GM11168 (cell line): ENCODE measurements around the gene FAM50A.

Experiments used
- in situ Hi-C: fragments of 300-500 bp; cut with MboI; formaldehyde crosslinking; loops from one replicate; pipeline ENCODE4 v1.12.0; 2022; ENCODE audit warnings: low sequenced_read_pairs; ENCODE audit not compliant: unreplicated experiment

The FAM50A gene

GRCh38 chrX:154411981-154412340 is 32.0 kb upstream of the FAM50A start:
- in situ Hi-C loops = no loop called here

- in situ Hi-C loops = no loop called here
These were observed 31.5 kb upstream of the FAM50A start for GRCh38 chrX:154412468-154412867.

GRCh38 chrX:154413142-154413541 is 30.8 kb upstream of the FAM50A start:
- in situ Hi-C loops = no loop called here

- in situ Hi-C loops = no loop called here
These were observed 26.8 kb upstream of the FAM50A start for GRCh38 chrX:154417157-154417556.

GRCh38 chrX:154419189-154419588 is 24.8 kb upstream of the FAM50A start:
- in situ Hi-C loops = no loop called here

- in situ Hi-C loops = no loop called here
These were observed 24.1 kb upstream of the FAM50A start for GRCh38 chrX:154419688-154420401.

- in situ Hi-C loops = no loop called here
These were observed 23.6 kb upstream of the FAM50A start for GRCh38 chrX:154420402-154420756.

- in situ Hi-C loops = loop anchor here (25.0 kb wide), 1 partner anchor 110 kb away; the partner anchor contains the start of genes G6PD and IKBKG
These were observed 16.8 kb upstream of the FAM50A start for GRCh38 chrX:154426916-154427770.

GRCh38 chrX:154428176-154429171 is 15.5 kb upstream of the FAM50A start, which contains the start of gene ATP6AP1:
TSS of gene ATP6AP1 (plus strand) at chrX:154428677. CDS start at chrX:154428693, 16 bp downstream.
- in situ Hi-C loops = loop anchor here (25.0 kb wide), 1 partner anchor 109 kb away; the partner anchor contains the start of genes G6PD and IKBKG

GRCh38 chrX:154429711-154430110 is 14.2 kb upstream of the FAM50A start:
- in situ Hi-C loops = loop anchor here (25.0 kb wide), 1 partner anchor 108 kb away; the partner anchor contains the start of genes G6PD and IKBKG

- in situ Hi-C loops = loop anchor here (25.0 kb wide), 1 partner anchor 107 kb away; the partner anchor contains the start of genes G6PD and IKBKG
These were observed 13.5 kb upstream of the FAM50A start for GRCh38 chrX:154430479-154430878.

- in situ Hi-C loops = loop anchor here (25.0 kb wide), 1 partner anchor 106 kb away; the partner anchor contains the start of genes G6PD and IKBKG
These were observed 13.0 kb upstream of the FAM50A start for GRCh38 chrX:154430916-154431315.

GRCh38 chrX:154431341-154431740 is 12.6 kb upstream of the FAM50A start:
- in situ Hi-C loops = loop anchor here (25.0 kb wide), 1 partner anchor 106 kb away; the partner anchor contains the start of genes G6PD and IKBKG

- in situ Hi-C loops = loop anchor here (25.0 kb wide), 1 partner anchor 105 kb away; the partner anchor contains the start of genes G6PD and IKBKG
These were observed 11.7 kb upstream of the FAM50A start for GRCh38 chrX:154432210-154432609.

GRCh38 chrX:154433605-154434004 is 10.3 kb upstream of the FAM50A start:
- in situ Hi-C loops = loop anchor here (25.0 kb wide), 1 partner anchor 104 kb away; the partner anchor contains the start of genes G6PD and IKBKG

GRCh38 chrX:154434394-154435168 is 9.4 kb upstream of the FAM50A start:
- in situ Hi-C loops = loop anchor here (25.0 kb wide), 1 partner anchor 103 kb away; the partner anchor contains the start of genes G6PD and IKBKG

- in situ Hi-C loops = loop anchor here (25.0 kb wide), 1 partner anchor 102 kb away; the partner anchor contains the start of genes G6PD and IKBKG
These were observed 8.7 kb upstream of the FAM50A start for GRCh38 chrX:154435171-154435733.

- in situ Hi-C loops = loop anchor here (25.0 kb wide), 1 partner anchor 101 kb away; the partner anchor contains the start of genes G6PD and IKBKG
These were observed 7.5 kb upstream of the FAM50A start for GRCh38 chrX:154436374-154436982.
